ENCODE measurements around the gene POFUT1.
A peak's percentile ranks its signal among the peaks of the same experiment; 100 is the strongest.
"Not testable (repeated sequence)": the region's sequence is repeated elsewhere in the genome, so short reads cannot be mapped to it uniquely, and the experiment has no call there.

Gene POFUT1

DNA sequence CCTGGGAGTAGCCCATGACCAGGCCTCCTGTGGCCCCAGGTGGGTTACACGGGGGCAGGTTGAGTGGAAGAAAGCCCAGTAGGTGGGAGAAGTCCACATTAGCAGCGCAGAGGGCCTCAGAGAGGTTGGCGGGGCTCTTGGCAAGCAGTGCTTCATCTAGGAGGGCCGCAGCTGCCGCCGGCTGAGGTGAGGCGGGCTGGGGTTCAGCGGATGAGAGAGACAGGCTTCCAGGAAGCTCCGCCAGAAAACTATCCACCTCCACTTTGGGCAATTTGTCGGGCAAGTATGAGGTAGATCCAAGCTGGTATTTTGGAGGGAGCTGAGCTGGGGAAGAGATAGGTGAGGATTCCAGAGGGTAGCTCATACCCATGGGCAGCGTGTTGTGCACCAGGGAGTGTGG, 11.1 kb upstream of the POFUT1 start:
- H3K4me1 Mint-ChIP-seq, result peaks cover 64% of the 10 kb centered on the region
- H3K4me3 Mint-ChIP-seq; H3K9me3 Mint-ChIP-seq; DNase-seq (ENCODE audit: low spot score in 2 of 2); ATAC-seq: not testable (repeated sequence)
- H3K36me3 Mint-ChIP-seq, result peaks cover 100% of the 10 kb centered on the region
- peak overlapping the region; percentile 69 for H3K27ac Mint-ChIP-seq

DNA sequence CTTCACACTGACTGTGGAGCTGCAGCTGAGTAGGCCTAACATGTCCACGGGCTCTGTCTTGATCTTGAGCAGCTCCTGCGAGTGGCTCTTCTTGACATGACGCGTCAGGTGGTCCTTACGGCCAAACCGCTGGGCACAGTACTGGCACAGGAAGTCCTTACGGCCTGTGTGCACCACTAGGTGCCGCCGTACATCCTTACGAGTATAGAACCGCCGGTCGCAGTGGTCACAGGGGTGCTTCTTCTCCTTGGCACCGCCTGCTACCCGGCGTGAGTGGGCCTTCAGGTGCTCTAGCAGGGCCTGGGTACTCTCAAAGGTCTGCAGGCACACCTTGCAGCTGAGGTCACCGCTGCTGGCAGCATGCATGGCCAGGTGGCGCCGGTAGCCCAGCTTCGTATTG, 10.5 kb upstream of the POFUT1 start:
- H3K27ac Mint-ChIP-seq; DNase-seq (ENCODE audit: low spot score in 2 of 2); H3K4me3 Mint-ChIP-seq; H3K9me3 Mint-ChIP-seq: not testable (repeated sequence)
- Mint-ChIP-seq H3K4me1 (peaks cover 69% of the 10 kb centered on the region), H3K36me3 (peaks cover 100% of the 10 kb centered on the region)
- peak; percentile 19 for ATAC-seq

DNA sequence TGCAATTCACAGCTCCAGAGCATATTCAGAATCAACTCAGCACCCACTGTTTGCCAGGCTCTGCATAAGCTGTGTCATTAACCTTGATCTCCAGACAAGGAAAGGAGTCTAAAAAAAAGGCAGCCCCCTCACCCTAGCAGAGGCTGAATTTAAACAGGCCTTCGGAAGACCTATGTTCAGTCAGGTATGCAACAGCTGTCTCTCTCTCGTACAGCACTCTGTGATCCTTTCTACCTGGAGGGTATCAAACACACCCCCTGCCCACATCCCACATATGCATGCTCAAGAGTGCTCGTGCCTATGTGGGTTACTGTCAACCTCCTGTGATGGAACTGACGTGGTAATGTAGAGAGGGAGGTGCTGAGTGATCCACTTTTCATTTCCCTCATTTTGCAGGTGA, 8.7 kb upstream of the POFUT1 start:
- Mint-ChIP-seq H3K9me3 (no peaks in the 10 kb centered on the region), H3K4me3 (peak overlapping the region; percentile 99), H3K4me1 (peaks cover 74% of the 10 kb centered on the region), H3K36me3 (peaks cover 100% of the 10 kb centered on the region), H3K27ac (peak overlapping the region; percentile 99)
- ATAC-seq (no peak), DNase-seq (ENCODE audit: low spot score in 2 of 2) (no peak)

DNA sequence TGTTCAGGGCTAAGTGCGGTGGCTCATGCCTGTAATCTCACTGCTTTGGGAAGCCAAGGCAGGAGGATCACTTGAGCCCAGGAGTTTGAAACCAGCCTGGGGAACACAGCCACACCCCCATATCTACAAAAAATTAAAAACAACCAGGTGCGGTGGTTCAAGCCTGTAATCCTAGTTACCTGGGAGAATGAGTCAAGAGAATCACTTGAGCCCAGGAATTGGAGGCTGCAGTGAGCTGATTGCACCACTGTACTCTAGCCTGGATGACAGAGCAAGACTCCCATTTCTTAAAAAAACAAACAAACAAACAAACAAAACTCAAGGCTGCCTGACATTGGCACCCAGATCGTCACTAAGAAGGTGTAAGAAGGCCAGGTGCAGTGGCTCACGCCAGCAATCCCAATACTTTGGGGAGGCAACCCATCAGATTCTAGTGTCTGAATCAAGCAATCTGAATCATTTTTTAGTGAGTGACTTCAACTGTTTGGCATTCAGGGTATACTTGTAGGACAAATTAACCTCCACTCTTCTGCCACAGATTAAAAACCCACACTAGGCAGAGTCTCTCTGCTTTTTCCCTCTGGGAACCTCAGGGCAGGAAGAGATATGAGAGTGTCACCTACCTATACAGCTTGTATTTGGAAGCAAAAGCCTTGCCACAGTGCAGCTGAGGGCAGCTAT, 6.2 kb upstream of the POFUT1 start:
- Mint-ChIP-seq H3K27ac (peak overlapping the region; percentile 99), H3K4me3 (peak overlapping the region; percentile 99), H3K36me3 (peaks cover 100% of the 10 kb centered on the region), H3K4me1 (peaks cover 75% of the 10 kb centered on the region), H3K9me3 (no peaks in the 10 kb centered on the region)
- no peak for DNase-seq (ENCODE audit: low spot score in 2 of 2)
- no peak for ATAC-seq

DNA sequence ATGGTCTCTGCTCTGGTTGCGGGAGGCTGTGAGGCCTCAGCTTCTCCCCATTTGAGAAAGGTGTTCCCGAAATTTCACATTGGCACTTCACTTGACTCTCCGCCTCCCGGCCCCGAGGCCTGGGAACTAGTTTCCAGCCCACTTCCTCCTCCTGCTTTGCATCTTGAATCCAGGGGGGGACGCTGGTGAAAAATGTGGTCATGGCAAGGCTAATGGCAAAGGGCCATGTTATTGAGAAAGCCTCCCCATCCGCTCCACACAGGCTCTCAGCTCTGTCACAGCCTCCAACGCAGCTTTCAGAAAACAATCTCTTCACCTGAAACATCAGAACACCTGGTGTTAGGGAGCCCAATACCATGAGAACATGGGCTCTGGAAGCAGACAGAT, 5.7 kb upstream of the POFUT1 start:
- H3K4me3 Mint-ChIP-seq, result peak overlapping the region; percentile 99
- peaks cover 79% of the 10 kb centered on the region for H3K4me1 Mint-ChIP-seq
- DNase-seq (ENCODE audit: low spot score in 2 of 2), result no peak
- no peaks in the 10 kb centered on the region for H3K9me3 Mint-ChIP-seq
- peak overlapping the region; percentile 99 for H3K27ac Mint-ChIP-seq
- ATAC-seq, result no peak
- peaks cover 100% of the 10 kb centered on the region for H3K36me3 Mint-ChIP-seq

DNA sequence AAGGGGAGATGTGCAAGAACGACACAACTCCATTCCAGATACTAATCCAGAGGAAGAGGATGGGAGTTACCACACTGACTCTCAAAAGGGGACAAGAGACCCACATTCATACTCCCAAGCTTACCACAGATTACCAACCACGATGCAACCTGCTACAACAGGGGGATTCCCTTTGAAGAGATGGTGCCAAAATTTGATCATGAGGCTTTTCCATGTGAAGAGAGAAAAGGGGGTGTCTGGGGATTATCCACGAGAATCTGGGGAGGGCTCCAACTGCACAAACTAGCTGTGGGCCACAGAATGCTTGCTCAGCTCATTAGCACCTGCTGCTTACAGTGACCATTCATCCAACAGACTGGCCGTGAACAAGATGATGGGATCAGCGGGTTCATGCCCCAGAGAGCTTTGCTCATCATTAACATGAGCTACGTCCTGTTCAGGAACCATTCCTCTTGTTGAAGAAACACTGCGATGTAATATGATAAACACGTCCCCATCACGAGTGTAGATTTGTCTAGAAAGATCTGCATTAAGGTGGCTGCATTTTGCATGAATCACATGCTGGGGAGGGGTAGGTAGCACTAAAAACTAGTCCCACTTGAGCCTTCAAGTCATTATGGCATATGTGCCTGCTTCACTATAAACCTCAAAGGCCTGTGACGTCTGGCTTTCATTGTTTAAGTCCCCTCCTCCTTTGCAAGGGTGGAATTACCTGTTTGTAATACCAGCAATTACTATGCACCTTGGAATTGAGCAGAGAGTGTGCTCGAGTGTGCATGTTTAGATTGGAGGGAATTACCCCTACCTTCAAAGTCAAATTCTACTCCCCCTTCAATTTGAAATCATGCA, 4.1 kb upstream of the POFUT1 start:
- Mint-ChIP-seq H3K36me3 (peaks cover 95% of the 10 kb centered on the region), H3K4me1 (peaks cover 71% of the 10 kb centered on the region), H3K4me3 (peak overlapping the region; percentile 99), H3K9me3 (no peaks in the 10 kb centered on the region), H3K27ac (peak overlapping the region; percentile 99)
- DNase-seq (ENCODE audit: low spot score in 2 of 2) (peak in 1 of 2 donors; percentile 58), ATAC-seq (peak; percentile 55)

DNA sequence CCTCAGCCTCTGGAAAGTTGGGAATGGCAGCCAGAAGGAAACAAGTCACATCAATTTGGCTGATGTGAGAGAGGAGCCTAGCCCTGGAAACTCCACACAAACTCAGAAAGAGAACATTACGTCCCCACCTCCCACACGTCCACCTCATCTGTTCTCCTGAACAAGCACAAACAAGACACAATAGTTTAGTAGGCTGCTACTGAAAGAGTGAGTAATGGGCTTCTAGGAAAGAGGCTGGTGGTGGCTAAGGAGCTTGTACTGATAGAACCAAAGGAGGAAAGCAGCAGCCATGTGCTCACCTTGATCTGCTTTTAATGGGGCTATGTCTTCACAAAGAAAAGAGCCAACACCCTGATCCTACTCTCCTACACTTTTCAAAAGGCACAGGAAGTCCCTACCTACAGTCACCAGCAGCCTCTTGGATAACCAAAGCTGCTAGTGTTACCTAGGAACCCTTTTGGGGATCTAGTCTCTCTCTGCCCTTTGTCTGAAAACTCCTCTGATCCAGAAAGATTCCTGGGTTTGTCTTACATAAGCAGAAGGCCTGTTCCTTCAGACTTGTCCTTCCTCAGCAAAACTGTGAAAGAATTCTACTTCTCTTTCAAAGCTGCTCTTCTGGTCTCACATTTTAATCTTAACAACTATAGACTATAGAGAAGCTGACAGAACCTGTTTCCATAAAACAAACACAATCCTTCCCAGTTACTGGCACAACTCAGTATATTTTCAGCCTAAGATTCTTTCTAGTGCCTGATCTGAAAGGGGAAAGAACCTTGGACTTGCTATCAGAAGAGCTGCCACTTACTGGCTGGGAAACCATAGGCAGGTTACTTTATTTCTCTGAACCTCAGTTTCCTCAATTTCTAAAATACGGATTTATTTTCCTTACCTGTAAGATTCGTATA, 3.2 kb upstream of the POFUT1 start:
- Mint-ChIP-seq H3K4me3 (peak overlapping the region; percentile 99), H3K36me3 (peaks cover 95% of the 10 kb centered on the region), H3K27ac (peak overlapping the region; percentile 99), H3K9me3 (no peaks in the 10 kb centered on the region), H3K4me1 (peaks cover 73% of the 10 kb centered on the region)
- ATAC-seq, result peak; percentile 84
- peak; percentile 29 to 77 for DNase-seq (ENCODE audit: low spot score in 2 of 2)

DNA sequence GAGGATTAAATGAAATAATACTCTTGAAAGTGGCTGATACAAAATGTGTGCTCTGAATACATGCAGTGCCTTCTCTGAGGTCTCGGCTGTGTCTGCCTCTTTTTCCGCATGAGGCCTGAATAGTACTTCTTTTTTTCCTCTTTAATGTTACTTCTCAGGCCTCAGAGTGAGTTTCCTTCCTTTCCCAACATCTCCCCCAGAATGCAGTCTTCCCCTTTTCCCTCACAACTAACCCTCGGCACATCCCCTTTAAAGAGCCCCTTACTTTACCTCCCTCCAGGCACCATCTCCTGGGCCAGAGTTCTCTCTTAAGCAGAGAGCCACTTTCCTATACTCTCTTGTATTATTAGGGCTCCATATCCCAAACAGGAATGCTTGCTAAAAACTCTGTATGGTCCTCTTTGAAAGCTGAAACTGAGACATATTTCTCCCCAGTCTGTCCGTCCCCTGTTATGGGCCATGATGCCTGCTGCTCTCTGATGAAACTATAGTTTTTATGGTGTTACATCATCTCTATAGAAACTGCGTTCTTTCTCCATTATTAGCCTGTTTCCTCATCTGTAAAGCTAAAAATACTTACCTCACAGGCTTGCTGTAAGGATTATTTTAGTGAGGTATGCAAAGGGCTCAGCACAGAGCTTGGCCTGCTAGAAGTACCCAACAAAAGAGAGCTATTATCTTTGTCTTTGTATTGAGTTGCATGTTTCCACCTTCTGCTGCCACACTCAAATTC, 2.4 kb upstream of the POFUT1 start:
- Mint-ChIP-seq H3K4me1 (peaks cover 74% of the 10 kb centered on the region), H3K4me3 (peak overlapping the region; percentile 99), H3K36me3 (peaks cover 95% of the 10 kb centered on the region), H3K27ac (peak overlapping the region; percentile 99), H3K9me3 (no peaks in the 10 kb centered on the region)
- DNase-seq (ENCODE audit: low spot score in 2 of 2) (no peak), ATAC-seq (no peak)

DNA sequence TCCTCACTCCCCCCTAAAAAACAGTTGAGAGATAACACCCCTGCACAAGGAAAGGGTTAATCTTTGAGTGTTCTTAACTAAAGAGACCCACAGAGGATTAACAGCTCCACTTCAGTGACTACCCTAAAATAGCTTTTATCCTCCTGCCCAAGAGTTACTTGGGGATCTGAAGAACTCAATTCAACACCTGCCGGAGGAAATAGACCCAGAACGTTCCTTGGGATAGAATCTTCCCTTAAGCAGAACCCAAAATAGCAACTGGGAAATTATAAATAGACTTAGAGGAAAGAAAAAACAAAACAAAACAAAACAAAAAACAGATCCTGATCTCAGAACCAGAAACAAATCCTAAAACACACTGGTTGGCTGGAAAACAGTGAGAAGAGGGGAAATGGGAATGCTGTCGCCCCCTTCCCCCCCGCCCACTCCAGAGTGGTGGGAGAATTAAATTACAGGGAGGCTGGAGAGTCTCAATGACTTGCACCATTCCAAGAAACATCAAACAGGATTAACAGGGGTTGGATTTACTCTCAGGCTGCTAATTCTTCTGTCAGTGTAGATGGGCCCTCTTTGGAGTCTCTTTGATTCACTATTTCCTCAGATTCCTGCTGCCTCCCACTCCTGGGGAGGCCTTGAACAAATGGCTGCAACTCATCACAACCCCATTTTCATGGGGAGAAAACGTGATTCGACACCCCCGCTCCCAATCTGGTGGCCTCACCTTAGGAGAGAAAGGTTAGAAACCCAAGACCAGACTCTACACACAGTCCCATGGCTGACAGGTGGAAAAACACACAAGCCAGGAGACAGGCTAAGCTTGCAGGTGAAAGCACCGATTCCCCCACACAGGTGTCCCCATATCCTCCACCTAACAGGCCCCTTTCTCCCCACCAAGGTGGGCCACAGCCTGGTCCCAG, 1.6 kb upstream of the POFUT1 start:
- DNase-seq (ENCODE audit: low spot score in 2 of 2) (no peak), ATAC-seq (no peak)
- H3K4me3 Mint-ChIP-seq, result peak overlapping the region; percentile 99
- peak overlapping the region; percentile 99 for H3K27ac Mint-ChIP-seq
- peaks cover 83% of the 10 kb centered on the region for H3K4me1 Mint-ChIP-seq
- H3K36me3 Mint-ChIP-seq, result peaks cover 95% of the 10 kb centered on the region
- H3K9me3 Mint-ChIP-seq, result no peaks in the 10 kb centered on the region

DNA sequence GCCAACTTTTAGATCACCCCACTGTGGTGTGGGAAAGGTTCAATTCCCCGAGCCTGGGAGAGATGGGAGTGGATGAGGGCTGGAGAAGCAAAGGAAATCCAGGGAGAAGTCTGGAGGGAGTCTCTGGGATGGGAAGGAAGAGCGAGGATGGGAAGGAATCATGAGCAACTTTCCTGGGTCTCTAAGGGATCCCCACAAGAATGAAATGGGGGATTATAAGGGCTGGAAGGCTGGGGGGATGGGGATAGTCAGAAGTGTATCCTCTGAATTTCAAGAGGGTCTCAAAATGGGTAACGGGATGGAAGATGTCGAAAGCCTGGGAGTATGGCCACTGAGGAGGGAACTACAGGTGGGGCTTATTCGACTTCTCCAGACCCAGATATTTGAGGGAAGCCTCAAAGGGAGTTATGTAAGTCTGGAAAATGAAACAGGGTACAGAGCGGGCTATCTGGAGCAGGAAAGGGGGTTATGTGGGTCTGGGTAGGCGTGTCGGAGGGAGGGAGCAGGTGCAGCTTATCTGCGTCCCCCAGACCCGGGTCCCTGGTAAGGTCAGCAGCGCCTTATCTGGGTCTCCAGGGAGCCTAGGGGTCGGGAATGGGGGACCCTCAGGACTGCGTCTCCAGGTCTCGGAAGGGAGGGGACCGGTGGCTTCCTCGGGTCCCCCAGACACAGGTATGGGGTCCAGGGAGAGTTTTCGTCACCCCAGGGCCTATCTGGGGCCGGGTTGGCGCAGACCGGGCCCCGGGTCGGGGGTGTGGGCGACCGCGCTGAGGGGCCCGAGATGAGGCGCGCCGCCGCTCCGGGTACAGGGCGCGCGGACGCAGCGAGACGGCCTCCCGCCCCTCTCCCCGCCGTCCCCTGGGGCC, 687 bp upstream of the POFUT1 start:
- H3K9me3 Mint-ChIP-seq, result no peaks in the 10 kb centered on the region

DNA sequence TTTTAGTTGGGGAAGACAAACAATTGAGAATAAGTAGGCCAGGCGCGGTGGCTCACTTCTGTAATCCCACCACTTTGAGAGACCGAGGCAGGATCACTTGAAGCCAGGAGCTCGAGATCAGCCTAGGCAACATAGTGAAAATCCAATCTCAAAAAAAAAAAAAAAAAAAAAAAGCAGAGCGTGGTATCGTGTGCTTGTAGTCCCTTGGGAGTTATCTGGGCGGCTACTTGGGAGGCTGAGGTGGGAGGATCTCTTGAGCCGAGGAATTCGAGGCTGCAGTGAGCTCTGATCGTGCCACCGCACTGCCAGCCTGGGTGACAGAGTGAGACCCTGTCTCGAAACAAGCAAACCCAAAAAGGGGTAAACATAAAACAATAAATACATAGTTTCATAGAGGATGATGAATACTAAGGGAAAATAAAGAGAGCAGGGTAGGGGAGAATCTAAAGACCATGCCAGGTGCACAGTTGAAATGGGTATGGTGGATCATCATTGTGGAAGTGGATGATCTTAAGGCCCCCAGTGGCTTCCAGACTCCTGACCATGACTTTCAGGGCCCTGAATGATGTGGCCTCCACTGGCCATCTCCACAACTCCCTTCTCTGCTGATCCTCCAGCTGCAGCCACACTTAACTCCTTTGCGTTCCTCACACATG, 947 bp downstream of the POFUT1 start:
- peak overlapping the region; percentile 99 for H3K4me3 Mint-ChIP-seq
- H3K27ac Mint-ChIP-seq, result peak overlapping the region; percentile 99
- DNase-seq (ENCODE audit: low spot score in 2 of 2), result no peak
- H3K36me3 Mint-ChIP-seq, result peaks cover 95% of the 10 kb centered on the region
- ATAC-seq, result no peak
- peaks cover 72% of the 10 kb centered on the region for H3K4me1 Mint-ChIP-seq
- H3K9me3 Mint-ChIP-seq, result no peaks in the 10 kb centered on the region

More for the DNA sequence above, 687 bp upstream of the POFUT1 start:
- Mint-ChIP-seq H3K4me1 (peaks cover 85% of the 10 kb centered on the region), H3K27ac (peak overlapping the region; percentile 99), H3K4me3 (peak overlapping the region; percentile 99), H3K36me3 (peaks cover 95% of the 10 kb centered on the region)
- no peak for DNase-seq (ENCODE audit: low spot score in 2 of 2)
- ATAC-seq, result peak; percentile 24

DNA sequence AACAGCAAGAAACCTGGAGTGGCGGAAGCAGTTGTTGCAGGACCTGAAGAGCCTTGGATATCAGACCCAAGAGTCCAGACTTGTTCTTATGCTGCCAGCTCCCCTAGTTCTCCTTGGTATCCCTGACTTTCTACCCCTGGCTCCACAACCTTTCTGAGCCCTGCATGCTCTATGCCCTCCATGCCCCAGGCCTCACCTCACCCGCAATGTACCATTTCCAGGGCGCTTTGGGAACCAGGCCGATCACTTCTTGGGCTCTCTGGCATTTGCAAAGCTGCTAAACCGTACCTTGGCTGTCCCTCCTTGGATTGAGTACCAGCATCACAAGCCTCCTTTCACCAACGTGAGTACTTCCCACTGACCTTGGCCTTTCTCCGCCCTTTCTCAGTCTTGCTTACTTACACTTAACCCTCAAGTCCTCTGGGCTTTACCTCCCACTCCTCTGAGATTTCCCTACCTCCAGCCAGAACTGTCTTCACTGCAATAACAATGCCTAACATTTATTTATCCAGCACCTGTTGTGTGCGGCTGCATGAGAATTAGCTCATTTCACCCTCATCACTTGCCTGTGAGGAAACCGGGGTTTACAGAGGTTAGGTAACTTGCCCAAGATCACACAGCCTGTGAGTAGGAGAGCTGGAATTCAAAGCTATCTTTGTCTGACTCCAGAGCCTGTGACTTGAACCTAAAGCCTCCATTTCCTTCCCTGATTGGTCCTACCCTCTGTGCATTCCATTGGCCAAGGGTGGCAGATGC, 2.3 kb downstream of the POFUT1 start:
- ATAC-seq (no peak), DNase-seq (ENCODE audit: low spot score in 2 of 2) (no peak)
- Mint-ChIP-seq H3K27ac (peak overlapping the region; percentile 99), H3K4me1 (peaks cover 58% of the 10 kb centered on the region), H3K4me3 (peak overlapping the region; percentile 99), H3K9me3 (no peaks in the 10 kb centered on the region), H3K36me3 (peaks cover 95% of the 10 kb centered on the region)
